Central memory CD8-positive, alpha-beta T cell (primary cell): ENCODE measurements around the gene ARID1B.
A peak's percentile ranks its signal among the peaks of the same experiment; 100 is the strongest.

Source experiments
- ATAC-seq: fragments of 150-1000 bp; cut with Tn5 transposase; replicated peaks from 2 replicates; pipeline ENCODE4 v1.10.0; 2022; ENCODE audit warnings: mild to moderate bottlenecking, moderate FRiP score, moderate number of reproducible peaks; ENCODE audit not compliant: poor library complexity, severe bottlenecking; ENCODE audit errors: extremely low read depth
- DNase-seq, 2 donors: peaks; one replicate each; pipeline ENCODE4 v3.0.0; 2021; ENCODE audit warnings: low spot score in 2 of 2
- H3K27ac Mint-ChIP-seq: one replicate; pipeline ENCODE4 v1.8.0; 2022; ENCODE audit warnings: low read depth, mild to moderate bottlenecking, moderate library complexity, mixed read lengths
- H3K27me3 Mint-ChIP-seq: one replicate; pipeline ENCODE4 v1.8.0; 2022; ENCODE audit warnings: mixed read lengths
- H3K36me3 Mint-ChIP-seq: one replicate; pipeline ENCODE4 v1.8.0; 2022; ENCODE audit warnings: mild to moderate bottlenecking, moderate library complexity, mixed read lengths; ENCODE audit not compliant: insufficient read depth
- H3K4me1 Mint-ChIP-seq: one replicate; pipeline ENCODE4 v1.8.0; 2022; ENCODE audit warnings: mixed read lengths
- H3K4me3 Mint-ChIP-seq: one replicate; pipeline ENCODE4 v1.8.0; 2022; ENCODE audit warnings: mild to moderate bottlenecking, moderate library complexity, mixed read lengths
- H3K9me3 Mint-ChIP-seq: one replicate; pipeline ENCODE4 v1.8.0; 2022; ENCODE audit warnings: mixed read lengths

The ARID1B gene

GRCh38 chr6:156857573-156857972 is 80.4 kb downstream of the ARID1B start:
- Mint-ChIP-seq H3K27me3 (no peaks in the 10 kb centered on the region), H3K4me3 (no peak overlapping the region), H3K9me3 (no peaks in the 10 kb centered on the region), H3K4me1 (peaks cover 78% of the 10 kb centered on the region), H3K27ac (peak overlapping the region; percentile 89), H3K36me3 (peaks cover 4% of the 10 kb centered on the region)
- ATAC-seq, result no peak
- DNase-seq, result no peak

DNA sequence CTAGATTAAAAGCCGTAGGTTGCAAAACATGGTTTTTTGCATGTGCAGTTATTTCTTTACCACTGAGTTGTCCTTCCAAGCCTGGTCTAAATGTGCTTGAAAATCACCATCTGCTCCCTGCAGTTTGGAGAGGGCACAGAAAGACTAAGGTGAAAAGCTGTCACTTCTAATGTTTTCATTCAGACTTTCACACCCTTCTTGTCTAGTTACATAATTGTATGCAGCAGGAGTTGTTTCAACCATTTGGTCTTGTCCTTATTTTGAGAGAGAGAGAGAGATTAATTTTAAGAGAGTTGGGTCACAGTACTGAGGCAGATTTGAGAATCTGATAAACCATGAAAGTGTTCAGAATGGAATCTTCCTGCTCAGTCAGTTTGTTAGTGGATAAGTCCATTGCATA is 82.5 kb downstream of the ARID1B start:
- Mint-ChIP-seq H3K4me1 (peaks cover 78% of the 10 kb centered on the region), H3K9me3 (no peaks in the 10 kb centered on the region), H3K4me3 (no peak overlapping the region), H3K27me3 (no peaks in the 10 kb centered on the region), H3K27ac (no peak overlapping the region), H3K36me3 (peaks cover 4% of the 10 kb centered on the region)
- ATAC-seq (no peak), DNase-seq (no peak)

DNA sequence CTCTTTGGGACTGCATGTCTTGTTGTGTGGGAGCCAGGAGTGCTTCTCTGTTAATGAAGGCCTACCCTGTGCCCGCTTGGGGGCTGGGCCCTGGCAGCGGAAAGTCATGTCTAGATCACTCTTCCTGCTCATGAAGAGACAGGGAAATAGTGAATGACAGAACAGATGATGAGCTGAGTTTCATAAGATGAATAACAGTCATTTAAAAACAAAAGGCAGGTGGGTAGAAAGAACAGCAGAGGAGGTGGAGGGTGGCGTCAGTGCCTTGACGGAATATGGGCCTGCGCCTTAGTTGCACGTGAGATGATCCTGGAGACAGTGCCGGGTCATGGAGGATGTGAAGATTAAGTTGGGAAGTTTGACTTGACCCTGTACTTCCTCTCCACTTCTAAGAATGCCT is 85.5 kb downstream of the ARID1B start:
- H3K9me3 Mint-ChIP-seq, result no peaks in the 10 kb centered on the region
- no peak for ATAC-seq
- peak overlapping the region; percentile 71 for H3K27ac Mint-ChIP-seq
- H3K27me3 Mint-ChIP-seq, result no peaks in the 10 kb centered on the region
- no peak overlapping the region for H3K4me3 Mint-ChIP-seq
- DNase-seq, result no peak
- H3K4me1 Mint-ChIP-seq, result peaks cover 76% of the 10 kb centered on the region
- peaks cover 4% of the 10 kb centered on the region for H3K36me3 Mint-ChIP-seq

DNA sequence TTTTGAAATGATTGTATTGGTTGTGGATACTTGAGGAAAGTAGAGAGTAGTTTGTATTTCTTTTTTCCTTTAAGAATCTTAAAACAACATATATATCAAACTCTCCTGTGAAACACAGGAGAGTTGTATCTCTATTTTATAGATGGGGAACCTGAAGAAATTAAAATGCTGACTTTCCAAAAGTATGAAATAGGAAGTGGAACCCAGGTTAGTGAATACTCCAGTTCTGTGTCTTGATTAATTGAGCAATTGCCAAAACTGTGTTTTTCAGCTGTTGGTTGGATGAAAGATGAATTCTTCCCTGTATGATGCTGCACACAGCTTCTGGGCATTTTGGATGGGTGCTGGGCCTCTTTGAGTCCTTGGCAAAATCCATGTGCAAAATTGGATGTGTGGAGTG is 86.3 kb downstream of the ARID1B start:
- Mint-ChIP-seq H3K27ac (peak overlapping the region; percentile 71), H3K9me3 (no peaks in the 10 kb centered on the region), H3K4me1 (peaks cover 78% of the 10 kb centered on the region), H3K27me3 (no peaks in the 10 kb centered on the region), H3K36me3 (peaks cover 4% of the 10 kb centered on the region), H3K4me3 (no peak overlapping the region)
- DNase-seq (no peak), ATAC-seq (no peak)

DNA sequence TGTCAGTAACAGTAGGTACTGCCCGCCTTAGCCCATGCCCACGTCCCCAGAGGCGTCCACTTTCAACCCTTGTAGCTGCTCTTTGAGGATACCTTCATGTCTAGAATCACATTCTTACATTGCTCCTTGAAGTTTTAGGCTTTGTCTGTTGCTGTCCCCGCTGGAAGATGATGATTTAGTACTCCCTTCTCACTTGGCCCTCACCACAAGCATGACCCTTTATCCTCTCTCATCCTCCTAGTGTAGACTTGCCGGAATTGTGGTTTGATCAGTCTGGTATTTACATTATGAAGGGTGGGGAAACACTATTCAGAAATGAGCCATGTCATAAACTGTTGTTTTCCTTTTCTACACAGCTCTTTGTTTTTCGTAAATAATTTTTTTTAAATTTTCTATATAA is 87.4 kb downstream of the ARID1B start:
- ATAC-seq (no peak), DNase-seq (no peak)
- Mint-ChIP-seq H3K9me3 (no peaks in the 10 kb centered on the region), H3K27me3 (no peaks in the 10 kb centered on the region), H3K27ac (no peak overlapping the region), H3K4me3 (no peak overlapping the region), H3K36me3 (peaks cover 4% of the 10 kb centered on the region), H3K4me1 (peaks cover 84% of the 10 kb centered on the region)

DNA sequence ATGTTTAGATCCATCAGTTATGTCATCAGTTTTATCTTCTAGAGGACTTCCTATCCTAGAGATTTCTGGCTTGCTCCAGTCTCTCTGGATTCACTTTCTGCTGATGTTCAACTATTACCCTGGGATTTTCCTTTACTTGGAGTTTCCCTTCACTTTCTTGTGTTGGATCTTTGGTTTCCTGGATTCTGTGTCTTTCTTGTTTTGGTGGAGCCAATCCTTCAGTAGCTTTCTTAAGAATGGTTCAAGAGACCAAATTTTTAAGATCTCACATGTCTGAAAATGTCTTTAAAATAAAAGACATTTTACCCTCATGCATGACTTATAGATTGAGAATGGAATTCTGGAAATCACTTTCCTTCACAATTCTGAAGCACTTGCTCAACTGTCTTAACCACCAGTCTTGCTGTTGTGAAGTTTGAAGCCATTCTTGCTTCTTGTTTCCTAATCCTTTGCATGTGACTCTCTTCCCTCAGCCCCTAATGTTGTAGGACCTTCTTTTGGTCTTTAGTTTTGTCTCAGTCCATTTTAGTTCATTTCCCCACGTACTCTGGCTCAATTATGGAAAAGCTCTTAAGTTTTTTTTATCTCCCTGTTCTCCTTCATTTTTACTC is 87.9 kb downstream of the ARID1B start:
- Mint-ChIP-seq H3K27ac (no peak overlapping the region), H3K9me3 (no peaks in the 10 kb centered on the region), H3K4me3 (no peak overlapping the region), H3K36me3 (peaks cover 4% of the 10 kb centered on the region), H3K27me3 (no peaks in the 10 kb centered on the region), H3K4me1 (peaks cover 83% of the 10 kb centered on the region)
- DNase-seq (no peak), ATAC-seq (no peak)

DNA sequence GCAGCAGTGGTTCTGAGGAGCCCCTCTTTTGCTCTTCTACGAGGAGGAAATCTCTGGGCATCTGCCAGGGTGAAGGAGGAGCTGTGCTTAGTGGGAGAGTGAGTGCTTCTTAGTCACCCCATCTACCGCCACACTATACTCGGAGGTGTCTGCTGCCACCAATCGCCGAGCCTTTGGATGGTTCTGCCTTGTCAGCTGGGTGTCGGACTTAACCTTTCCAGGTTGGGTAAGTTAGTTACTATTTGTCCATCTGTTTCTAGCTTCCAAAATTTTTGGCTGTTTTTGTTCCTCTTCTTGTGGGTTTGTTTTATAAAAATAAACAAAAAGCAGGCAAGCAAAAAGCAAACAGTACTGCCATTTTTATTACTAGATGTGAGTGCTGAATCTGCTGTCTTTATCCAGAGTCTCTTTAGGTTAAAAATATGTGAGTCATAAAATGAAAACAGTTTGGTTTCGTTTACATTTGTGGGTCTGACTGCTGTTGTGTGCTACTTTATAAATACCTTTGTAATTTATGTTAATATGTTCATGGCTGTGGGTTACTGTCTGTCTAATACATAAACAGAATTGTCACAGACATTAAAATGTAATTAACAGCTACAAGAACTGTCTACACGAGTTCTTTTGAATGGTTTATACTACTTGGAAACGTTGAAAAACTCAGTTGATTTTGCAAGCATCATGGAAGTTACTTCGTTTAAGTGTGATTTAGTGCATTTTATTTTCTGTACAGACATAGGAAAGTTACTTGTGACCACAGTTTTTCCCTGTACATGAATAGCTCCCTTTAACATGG is 89.2 kb downstream of the ARID1B start:
- Mint-ChIP-seq H3K4me1 (peaks cover 89% of the 10 kb centered on the region), H3K4me3 (no peak overlapping the region)
- DNase-seq, result no peak

GRCh38 chr6:156867121-156867520 is 89.9 kb downstream of the ARID1B start:
- Mint-ChIP-seq H3K27me3 (no peaks in the 10 kb centered on the region), H3K27ac (peak overlapping the region; percentile 39), H3K4me3 (no peak overlapping the region), H3K9me3 (no peaks in the 10 kb centered on the region), H3K36me3 (peaks cover 6% of the 10 kb centered on the region), H3K4me1 (peaks cover 89% of the 10 kb centered on the region)
- DNase-seq (no peak), ATAC-seq (no peak)

More for the DNA sequence above, 89.2 kb downstream of the ARID1B start:
- Mint-ChIP-seq H3K36me3 (peaks cover 4% of the 10 kb centered on the region), H3K27ac (peak overlapping the region; percentile 39), H3K27me3 (no peaks in the 10 kb centered on the region), H3K9me3 (no peaks in the 10 kb centered on the region)
- no peak for ATAC-seq

GRCh38 chr6:156868385-156868784 is 91.2 kb downstream of the ARID1B start:
- no peak for DNase-seq
- Mint-ChIP-seq H3K4me3 (no peak overlapping the region), H3K27me3 (no peaks in the 10 kb centered on the region), H3K36me3 (peaks cover 5% of the 10 kb centered on the region), H3K27ac (no peak overlapping the region), H3K9me3 (no peaks in the 10 kb centered on the region), H3K4me1 (peaks cover 83% of the 10 kb centered on the region)
- ATAC-seq, result no peak

- DNase-seq (no peak), ATAC-seq (no peak)
- Mint-ChIP-seq H3K27me3 (no peaks in the 10 kb centered on the region), H3K4me3 (no peak overlapping the region), H3K4me1 (peaks cover 84% of the 10 kb centered on the region), H3K9me3 (no peaks in the 10 kb centered on the region), H3K36me3 (peaks cover 9% of the 10 kb centered on the region), H3K27ac (no peak overlapping the region)
Measured at GRCh38 chr6:156869980-156870398, 92.8 kb downstream of the ARID1B start.

DNA sequence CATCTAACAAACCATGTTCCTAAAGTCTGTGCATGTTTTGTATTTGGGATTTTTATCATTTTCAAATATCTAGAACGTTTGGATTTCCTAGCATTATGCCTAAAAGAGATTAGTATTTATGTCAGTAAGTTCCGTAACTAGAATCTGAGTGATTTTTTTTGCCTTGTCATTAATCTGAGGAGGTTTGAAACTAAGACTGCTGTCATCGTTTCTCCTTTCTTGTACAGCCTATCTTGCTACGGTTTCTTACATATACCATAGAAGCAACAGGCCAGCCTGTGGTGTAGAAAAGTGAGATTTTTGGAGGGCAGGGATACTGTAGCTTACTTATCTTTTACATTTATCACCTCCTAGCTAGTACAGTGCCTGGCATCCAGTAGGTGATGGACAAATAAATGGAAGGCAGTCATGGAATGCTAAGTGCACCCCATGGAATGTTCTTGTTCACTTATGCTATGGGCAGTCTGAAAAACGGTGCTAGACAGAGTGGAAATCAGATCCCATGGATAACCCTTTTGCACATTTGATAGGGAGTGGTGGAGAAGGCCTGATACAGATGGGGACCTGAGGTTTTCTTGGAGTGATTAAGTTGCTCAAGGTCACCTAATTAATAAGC is 93.9 kb downstream of the ARID1B start:
- no peak for ATAC-seq
- peaks cover 8% of the 10 kb centered on the region for H3K36me3 Mint-ChIP-seq
- H3K4me1 Mint-ChIP-seq, result peaks cover 78% of the 10 kb centered on the region
- DNase-seq, result no peak
- no peaks in the 10 kb centered on the region for H3K9me3 Mint-ChIP-seq
- H3K4me3 Mint-ChIP-seq, result no peak overlapping the region
- H3K27me3 Mint-ChIP-seq, result no peaks in the 10 kb centered on the region
- H3K27ac Mint-ChIP-seq, result no peak overlapping the region

- no peaks in the 10 kb centered on the region for H3K9me3 Mint-ChIP-seq
- no peak overlapping the region for H3K4me3 Mint-ChIP-seq
- peaks cover 12% of the 10 kb centered on the region for H3K36me3 Mint-ChIP-seq
- peak overlapping the region; percentile 40 for H3K27ac Mint-ChIP-seq
- peaks cover 71% of the 10 kb centered on the region for H3K4me1 Mint-ChIP-seq
- DNase-seq (no peak), ATAC-seq (no peak)
- no peaks in the 10 kb centered on the region for H3K27me3 Mint-ChIP-seq
Measured at GRCh38 chr6:156872903-156873302, 95.7 kb downstream of the ARID1B start.
